Tibial artery (tissue), 4 donors: ENCODE data around the gene BBS12.

Experiments
- DNase-seq, 2 donors: peaks; one replicate each; pipeline ENCODE4 v3.0.0-alpha.2; 2019
- H3K27ac ChIP-seq, 2 donors: fragments of 200-600 bp; sonication (generic) in 1 of 2; 1 replicate in 1 of 2; 2 replicates in 1 of 2; pipeline ENCODE4 v1.5.1; 2018 to 2019; ENCODE audit warnings: mild to moderate bottlenecking in 1 of 2
- H3K27me3 ChIP-seq, 2 donors: fragments of 200-600 bp; sonication (generic) in 1 of 2; one replicate each; pipeline versions ENCODE4 v1.5.1 to v1.6.0; 2016 to 2019
- H3K36me3 ChIP-seq, 3 donors: fragments of 200-600 bp; sonication (generic) in 2 of 3; one replicate each; pipeline ENCODE4 v1.5.1; 2016 to 2019; ENCODE audit warnings: mild to moderate bottlenecking in 2 of 3
- H3K4me1 ChIP-seq, 4 donors: fragments of 200-600 bp; sonication (generic) in 2 of 4; 1 replicate in 3 of 4; 2 replicates in 1 of 4; pipeline ENCODE4 v1.5.1; 2016 to 2019
- H3K4me3 ChIP-seq, 2 donors: fragments of 200-600 bp; sonication (generic) in 1 of 2; 1 replicate in 1 of 2; 2 replicates in 1 of 2; pipeline ENCODE4 v1.5.1; 2018 to 2019; ENCODE audit warnings: mild to moderate bottlenecking in 2 of 2
- H3K9me3 ChIP-seq, 3 donors: fragments of 200-600 bp; sonication (generic) in 1 of 3; one replicate each; pipeline ENCODE4 v1.5.1; 2016 to 2019
- intact Hi-C: fragments of 100-400 bp; cut with DNase I; formaldehyde crosslinking; loops from one replicate; pipeline ENCODE4 v1.15.0; 2023; ENCODE audit warnings: low total_unique reads
- TF ChIP-seq, protein P1 (sequence below), 2 experiments: fragments of 200-600 bp in 1 of 2; fragments of 450-650 bp in 1 of 2; IDR thresholded peaks; one replicate each; pipeline ENCODE4 v1.5.1; 2017 to 2019; ENCODE audit warnings: antibody characterized with exemption in 2 of 2, mild to moderate bottlenecking in 1 of 2, moderate library complexity in 1 of 2

BBS12 gene

DNA sequence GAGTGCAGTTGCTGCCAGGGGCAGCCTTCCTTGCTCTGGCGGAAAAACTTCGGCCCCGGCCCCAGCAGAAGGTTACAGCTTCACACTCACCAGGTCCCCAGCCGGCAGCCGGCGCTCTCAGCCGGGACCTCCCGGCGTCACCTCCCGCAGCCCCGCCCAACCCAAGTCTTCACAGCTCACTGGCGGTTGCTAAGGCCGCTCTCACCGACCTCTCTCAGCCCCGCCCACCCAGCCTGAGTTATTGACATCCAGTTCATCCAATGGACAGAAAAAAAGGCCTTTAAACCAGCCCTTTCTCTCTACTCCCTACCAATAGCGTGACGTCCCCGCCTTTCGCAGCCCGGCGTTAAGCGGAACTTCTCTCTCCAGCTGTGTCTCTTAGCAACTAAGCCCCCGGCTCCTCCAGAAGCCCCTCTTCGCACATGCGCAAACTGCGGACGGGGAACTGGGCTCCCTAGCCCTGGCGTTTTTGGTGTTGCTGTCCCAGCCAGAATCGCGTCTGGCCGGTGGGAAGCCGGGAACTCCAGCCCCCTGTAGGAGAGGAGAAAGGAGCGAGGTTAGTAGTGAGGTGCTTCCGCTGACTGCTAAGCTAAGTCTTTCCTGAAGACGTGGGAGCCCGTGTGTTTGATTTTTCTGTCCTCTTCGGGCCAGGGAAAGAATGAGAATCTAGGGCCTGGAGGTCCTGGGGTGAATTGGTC is at the start of gene BBS12:
TSS of gene BBS12 (plus strand) at position 376 of the 698 bp plus-strand sequence. CDS start 9,189 bp downstream, outside the sequence.
- DNase-seq = peak; percentile 99
- Histone ChIP-seq H3K27me3 (no peaks in the 10 kb centered on the region), H3K4me3 (peak within 1 kb of the TSS; percentile 63 to 76), H3K4me1 (peaks cover 0 to 22% (median 4%) of the 10 kb centered on the region in 4 donors), H3K27ac (peak within 1 kb of the TSS; percentile 80 to 83), H3K36me3 (peaks cover 0 to 1% (median 0%) of the 10 kb centered on the region in 3 donors), H3K9me3 (no peaks in the 10 kb centered on the region)
- TF ChIP-seq, protein P1, sequence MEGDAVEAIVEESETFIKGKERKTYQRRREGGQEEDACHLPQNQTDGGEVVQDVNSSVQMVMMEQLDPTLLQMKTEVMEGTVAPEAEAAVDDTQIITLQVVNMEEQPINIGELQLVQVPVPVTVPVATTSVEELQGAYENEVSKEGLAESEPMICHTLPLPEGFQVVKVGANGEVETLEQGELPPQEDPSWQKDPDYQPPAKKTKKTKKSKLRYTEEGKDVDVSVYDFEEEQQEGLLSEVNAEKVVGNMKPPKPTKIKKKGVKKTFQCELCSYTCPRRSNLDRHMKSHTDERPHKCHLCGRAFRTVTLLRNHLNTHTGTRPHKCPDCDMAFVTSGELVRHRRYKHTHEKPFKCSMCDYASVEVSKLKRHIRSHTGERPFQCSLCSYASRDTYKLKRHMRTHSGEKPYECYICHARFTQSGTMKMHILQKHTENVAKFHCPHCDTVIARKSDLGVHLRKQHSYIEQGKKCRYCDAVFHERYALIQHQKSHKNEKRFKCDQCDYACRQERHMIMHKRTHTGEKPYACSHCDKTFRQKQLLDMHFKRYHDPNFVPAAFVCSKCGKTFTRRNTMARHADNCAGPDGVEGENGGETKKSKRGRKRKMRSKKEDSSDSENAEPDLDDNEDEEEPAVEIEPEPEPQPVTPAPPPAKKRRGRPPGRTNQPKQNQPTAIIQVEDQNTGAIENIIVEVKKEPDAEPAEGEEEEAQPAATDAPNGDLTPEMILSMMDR (IDR thresholded peaks at IDR 0.05) = no peak
- intact Hi-C loops = no loop called here

DNA sequence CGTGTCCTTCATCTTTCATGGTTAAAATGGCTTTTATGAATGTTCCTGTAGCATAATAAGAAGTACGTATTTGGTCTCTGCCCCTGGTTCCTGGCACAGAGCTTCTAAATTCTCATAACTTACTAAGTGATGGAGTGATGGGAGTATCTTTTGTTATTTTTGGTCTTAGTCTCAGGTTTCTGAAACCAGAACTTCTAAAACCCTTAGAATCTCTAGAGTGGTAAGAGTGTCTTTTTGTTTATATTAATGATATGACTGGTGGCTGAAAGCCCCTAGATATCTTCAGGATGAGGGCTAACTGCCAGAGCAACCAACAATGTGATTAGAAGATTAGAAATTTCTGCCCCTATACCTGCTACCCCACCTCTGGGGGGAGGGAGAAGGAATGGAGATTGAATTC is 45.8 kb upstream of the BBS12 start:
- no peaks in the 10 kb centered on the region for H3K9me3 ChIP-seq
- H3K4me3 ChIP-seq = no peak overlapping the region
- no peak overlapping the region for H3K27ac ChIP-seq
- no peaks in the 10 kb centered on the region for H3K27me3 ChIP-seq
- intact Hi-C loops = no loop called here
- peaks cover 0 to 17% (median 2%) of the 10 kb centered on the region in 4 donors for H3K4me1 ChIP-seq
- DNase-seq = no peak
- no peaks in the 10 kb centered on the region for H3K36me3 ChIP-seq
- TF ChIP-seq, protein P1 (IDR thresholded peaks at IDR 0.05) = no peak

DNA sequence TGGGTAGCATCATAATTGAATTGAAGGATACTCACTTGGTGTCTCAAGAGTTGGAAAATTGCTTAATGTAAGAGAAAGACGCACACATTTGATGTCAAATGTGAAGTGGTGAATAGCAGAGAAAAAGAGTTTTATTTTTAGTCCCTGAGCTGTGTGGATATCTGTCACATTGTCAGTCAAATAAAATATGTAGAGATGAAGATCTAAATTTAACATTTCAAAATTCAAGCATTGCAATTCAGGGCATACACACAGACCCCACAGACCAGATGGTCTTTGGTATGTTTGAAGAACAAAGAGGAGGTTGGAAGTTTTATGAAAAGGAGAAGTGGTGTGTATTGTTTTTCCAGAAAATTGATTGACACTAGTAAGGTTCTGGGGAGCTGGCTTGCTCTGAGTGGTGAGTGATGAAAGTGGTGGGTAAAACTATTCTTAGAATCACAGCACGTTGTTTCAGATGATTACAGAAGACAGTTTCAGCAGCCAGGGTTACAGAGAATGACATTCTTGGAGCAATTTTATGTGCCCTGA is 44.9 kb upstream of the BBS12 start:
- H3K4me1 ChIP-seq = peaks cover 0 to 17% (median 2%) of the 10 kb centered on the region in 4 donors
- no peak for DNase-seq
- no peak overlapping the region for H3K27ac ChIP-seq
- no peaks in the 10 kb centered on the region for H3K36me3 ChIP-seq
- no peaks in the 10 kb centered on the region for H3K9me3 ChIP-seq
- H3K4me3 ChIP-seq = no peak overlapping the region
- TF ChIP-seq, protein P1 (IDR thresholded peaks at IDR 0.05) = no peak
- intact Hi-C loops = no loop called here
- no peaks in the 10 kb centered on the region for H3K27me3 ChIP-seq

DNA sequence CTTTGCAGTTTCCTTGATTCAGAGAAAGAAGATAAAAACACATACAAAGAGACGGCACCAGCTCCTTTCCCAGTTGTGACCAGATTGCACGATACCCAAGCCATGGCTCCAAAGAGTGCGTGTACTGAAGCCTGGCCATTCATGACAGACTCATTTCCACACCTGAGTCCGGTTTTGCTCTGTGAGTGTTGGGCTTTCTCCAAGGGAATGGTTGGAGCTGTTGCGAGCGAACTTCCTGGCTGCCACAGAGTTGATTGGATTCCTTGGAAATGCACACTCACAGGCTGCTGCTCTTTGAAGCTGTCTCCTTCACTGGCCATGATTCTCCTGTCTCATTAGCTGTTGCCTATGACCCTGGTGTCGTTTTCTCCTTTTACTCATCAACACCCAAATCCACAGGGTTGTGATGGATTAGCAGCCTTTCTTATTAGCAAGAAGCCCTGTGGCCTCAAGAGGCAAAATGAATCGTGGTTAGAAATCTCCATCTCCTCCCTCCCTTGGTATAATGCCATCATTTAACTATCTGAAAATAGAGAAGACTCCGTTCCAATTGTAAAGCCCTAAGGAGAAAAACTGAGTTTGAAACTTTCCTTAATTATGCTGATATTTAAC is 43.9 kb upstream of the BBS12 start:
- intact Hi-C loops = no loop called here
- Histone ChIP-seq H3K27me3 (no peaks in the 10 kb centered on the region), H3K9me3 (no peaks in the 10 kb centered on the region), H3K36me3 (no peaks in the 10 kb centered on the region), H3K4me1 (peaks cover 0 to 17% (median 2%) of the 10 kb centered on the region in 4 donors), H3K27ac (no peak overlapping the region), H3K4me3 (peak overlapping the region; percentile 10 to 26)
- no peak for DNase-seq
- TF ChIP-seq, protein P1 (IDR thresholded peaks at IDR 0.05) = no peak

DNA sequence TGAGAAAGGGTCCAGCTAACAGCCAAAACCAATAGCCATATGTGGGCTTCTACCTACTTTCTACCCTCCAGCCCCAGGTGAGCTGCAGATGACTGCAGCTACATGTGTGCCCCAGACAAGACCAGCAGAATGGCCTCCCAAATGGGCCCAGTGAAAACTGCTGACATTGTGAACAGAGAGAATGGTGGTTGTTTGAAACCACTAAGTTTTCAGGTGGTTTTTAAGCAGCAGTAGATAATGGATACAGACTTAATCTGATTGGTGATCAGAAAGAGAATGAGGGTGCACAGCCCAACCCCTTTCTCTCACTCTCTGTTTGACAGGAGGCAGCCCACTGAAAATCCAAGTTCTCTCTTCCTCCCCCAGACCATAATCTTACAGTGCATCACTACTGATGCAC is 42.5 kb upstream of the BBS12 start:
- TF ChIP-seq, protein P1 (IDR thresholded peaks at IDR 0.05) = no peak
- no peak for DNase-seq
- Histone ChIP-seq H3K4me1 (peaks cover 0 to 17% (median 2%) of the 10 kb centered on the region in 4 donors), H3K36me3 (no peaks in the 10 kb centered on the region), H3K9me3 (no peaks in the 10 kb centered on the region), H3K27ac (no peak overlapping the region), H3K4me3 (no peak overlapping the region), H3K27me3 (no peaks in the 10 kb centered on the region)
- intact Hi-C loops = no loop called here
